Ovary (tissue), 3 donors: ENCODE data around the gene GNA12.

ENCODE experiments used
- EP300 ChIP-seq: sonication (generic); formaldehyde crosslinking; IDR thresholded peaks from one replicate; pipeline ENCODE4 v1.6.1; 2017; ENCODE audit warnings: antibody characterized with exemption
- POLR2A ChIP-seq: fragments of 450-650 bp; IDR thresholded peaks from one replicate; pipeline ENCODE4 v1.6.1; 2017; ENCODE audit warnings: antibody characterized with exemption, mild to moderate bottlenecking, moderate library complexity
- TF ChIP-seq, protein P1 (sequence below), 3 donors: fragments of 450-650 bp in 2 of 3; fragments of 200-600 bp in 1 of 3; IDR thresholded peaks; one replicate each; pipeline versions ENCODE4 v1.5.1 to v1.8.0; 2016 to 2022; ENCODE audit warnings: antibody characterized with exemption in 3 of 3, mild to moderate bottlenecking in 1 of 3
- donor health status: DM: no; HTN: no; CAD: no.

GRCh38 chr7:2782565-2782964 is 61.5 kb downstream of the GNA12 start:
- no peak for TF ChIP-seq POLR2A
- TF ChIP-seq, protein P1, sequence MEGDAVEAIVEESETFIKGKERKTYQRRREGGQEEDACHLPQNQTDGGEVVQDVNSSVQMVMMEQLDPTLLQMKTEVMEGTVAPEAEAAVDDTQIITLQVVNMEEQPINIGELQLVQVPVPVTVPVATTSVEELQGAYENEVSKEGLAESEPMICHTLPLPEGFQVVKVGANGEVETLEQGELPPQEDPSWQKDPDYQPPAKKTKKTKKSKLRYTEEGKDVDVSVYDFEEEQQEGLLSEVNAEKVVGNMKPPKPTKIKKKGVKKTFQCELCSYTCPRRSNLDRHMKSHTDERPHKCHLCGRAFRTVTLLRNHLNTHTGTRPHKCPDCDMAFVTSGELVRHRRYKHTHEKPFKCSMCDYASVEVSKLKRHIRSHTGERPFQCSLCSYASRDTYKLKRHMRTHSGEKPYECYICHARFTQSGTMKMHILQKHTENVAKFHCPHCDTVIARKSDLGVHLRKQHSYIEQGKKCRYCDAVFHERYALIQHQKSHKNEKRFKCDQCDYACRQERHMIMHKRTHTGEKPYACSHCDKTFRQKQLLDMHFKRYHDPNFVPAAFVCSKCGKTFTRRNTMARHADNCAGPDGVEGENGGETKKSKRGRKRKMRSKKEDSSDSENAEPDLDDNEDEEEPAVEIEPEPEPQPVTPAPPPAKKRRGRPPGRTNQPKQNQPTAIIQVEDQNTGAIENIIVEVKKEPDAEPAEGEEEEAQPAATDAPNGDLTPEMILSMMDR (IDR thresholded peaks at IDR 0.05): no peak
- TF ChIP-seq EP300: no peak
